Subcutaneous adipose tissue (tissue), 4 donors: ENCODE results near the gene ZBTB42. TPM values are rescaled to one million over a fixed set of nuclear protein-coding genes. Genes with fewer than 3 reads are reported as not detected.

ENCODE experiments used
- CTCF ChIP-seq: fragments of 450-650 bp; IDR thresholded peaks from one replicate; pipeline ENCODE4 v1.5.1; 2016; ENCODE audit warnings: low read depth, mild to moderate bottlenecking, control low read depth, antibody characterized with exemption, moderate library complexity
- total RNA-seq, 4 donors: library from RNA; depleted of rRNA; stranded (reverse); fragments of >200 nt; gene quantifications; one replicate each; pipeline ENCODE4 v1.1.0, GENCODE V29; 2016

The ZBTB42 gene
- total RNA-seq, 4 donors from 2014 or later, result 1.5 to 18.1 (median 3.1) TPM

DNA sequence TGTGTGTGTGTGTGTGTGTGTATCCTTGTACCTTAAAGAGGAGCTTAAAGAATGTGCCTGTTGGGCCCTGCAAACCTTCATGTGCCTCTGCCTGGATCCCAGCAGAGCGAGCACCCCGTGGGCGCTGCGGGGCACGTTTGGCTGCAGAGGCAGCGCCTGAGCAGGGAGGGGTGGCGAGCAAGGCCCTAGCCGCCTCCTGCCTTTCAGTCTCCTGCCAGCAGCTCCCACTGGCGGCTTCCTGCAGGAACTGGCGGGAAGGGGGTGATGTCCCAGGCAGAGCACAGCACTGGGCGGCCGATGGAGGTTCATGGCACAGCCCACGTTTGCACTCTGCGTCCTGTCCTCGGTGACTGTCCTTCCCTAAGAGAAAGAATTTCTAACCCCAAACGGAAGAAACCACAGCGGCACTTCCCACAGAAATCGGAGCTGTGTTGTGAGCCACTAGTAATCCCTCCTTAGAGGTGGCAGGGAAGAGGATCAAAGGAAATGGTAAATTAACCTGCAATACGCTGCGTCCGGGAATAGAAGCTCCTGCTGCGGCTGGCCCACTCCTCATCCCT lies 19.8 kb downstream of the ZBTB42 start:
- no peak for TF ChIP-seq CTCF

DNA sequence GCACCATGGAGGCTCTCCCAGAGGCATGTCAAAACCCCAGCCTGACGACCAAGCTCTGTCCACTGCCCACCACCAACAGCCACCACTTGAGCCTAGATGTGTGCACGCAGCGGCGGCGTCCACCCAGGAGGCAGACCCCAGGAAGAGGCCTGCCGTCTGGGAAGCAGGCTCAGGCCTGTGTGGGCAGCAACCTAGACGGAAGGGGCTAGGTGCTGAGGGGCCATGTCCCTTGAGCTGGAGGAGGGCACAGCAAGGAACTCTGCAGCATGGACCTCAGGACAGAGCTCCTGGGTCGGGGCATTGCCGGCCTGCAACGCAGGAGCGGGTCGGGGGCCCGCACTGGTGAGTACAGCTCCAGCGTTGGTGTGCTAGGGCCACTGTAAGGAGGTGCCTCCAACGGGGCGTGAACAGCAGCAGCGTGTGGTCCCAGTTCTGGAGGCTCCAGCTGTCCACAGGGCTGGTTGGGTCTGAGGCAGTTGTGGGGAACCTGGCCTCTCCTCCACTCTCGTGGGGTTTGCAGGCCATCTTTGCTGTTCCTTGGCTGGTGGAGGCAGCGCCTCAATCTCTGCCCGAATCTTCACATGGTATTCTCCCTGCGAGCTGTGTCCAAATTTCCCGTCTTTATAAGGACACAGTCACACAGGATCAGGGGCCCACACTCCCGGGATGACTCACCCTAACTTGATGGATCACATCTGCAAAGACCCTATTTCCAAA lies 20.5 kb downstream of the ZBTB42 start:
- no peak for TF ChIP-seq CTCF

- no peak for TF ChIP-seq CTCF
Measured at GRCh38 chr14:104821971-104822608, 21.2 kb downstream of the ZBTB42 start.

DNA sequence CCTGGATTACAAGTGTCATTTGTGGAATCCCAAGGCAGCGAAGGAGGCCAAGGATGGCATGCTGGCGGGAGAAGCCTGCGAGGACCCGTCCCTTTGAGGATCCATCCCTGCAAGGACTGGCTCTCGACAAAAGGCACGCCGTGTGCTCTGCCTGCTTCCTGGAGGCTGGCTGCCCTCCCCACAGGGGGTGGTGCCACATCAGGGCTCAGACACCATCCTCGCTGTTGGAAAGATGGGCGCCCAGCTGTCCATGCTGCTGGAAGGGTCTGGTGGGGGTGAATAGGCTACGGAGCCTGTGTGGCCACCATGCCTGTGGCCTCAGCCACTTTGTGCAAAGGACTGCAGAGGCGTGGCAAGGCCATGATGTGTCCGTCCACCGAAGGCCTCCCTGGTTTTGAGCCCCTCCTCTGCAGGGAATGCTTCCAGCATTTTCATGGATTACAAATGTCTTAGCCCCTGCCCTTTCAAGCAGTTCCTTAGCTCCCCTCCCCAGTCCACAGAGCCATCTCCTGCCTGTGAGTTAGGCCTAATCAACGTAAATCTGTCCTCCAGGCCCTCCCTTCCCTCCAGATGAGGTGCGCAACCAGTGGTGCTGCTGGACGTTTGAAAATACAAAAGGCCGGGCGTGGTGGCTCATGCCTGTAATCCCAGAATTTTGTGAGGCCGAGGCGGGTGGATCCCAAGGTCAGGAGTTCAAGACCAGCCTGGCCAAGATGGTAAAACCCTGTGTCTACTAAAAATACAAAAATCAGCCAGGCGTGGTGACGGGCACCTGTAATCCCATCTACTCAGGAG lies 22.1 kb downstream of the ZBTB42 start:
- no peak for TF ChIP-seq CTCF

DNA sequence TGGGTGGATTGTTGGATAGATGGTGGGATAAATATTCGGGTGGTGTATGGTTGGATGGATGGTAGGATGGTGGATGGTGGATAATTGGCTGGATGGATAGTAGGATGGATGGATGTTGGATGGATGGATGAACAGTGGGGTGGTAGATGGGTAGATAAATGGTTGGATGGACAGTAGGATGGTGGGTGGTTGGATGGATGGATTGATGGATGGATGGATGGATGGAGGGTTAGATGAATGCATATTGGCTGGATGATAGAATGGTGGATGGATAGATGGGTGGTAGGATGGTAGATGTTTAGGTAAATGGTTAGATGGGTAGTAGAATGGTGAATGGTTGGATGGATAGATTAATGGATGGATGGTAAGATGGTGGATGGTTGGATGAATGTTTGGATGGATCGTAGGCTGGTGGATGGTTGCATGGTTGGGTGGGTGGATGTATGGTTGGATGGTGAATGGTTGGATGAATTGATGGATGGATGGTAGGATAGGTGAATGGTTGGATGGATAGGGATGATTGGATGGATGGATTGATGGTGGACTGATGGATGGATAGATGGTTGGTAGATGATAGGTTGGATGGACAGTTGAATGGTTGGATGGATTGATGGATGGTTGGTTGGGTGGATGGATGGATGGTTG lies 23.6 kb downstream of the ZBTB42 start:
- TF ChIP-seq CTCF, result no peak

- no peak for TF ChIP-seq CTCF
Measured at GRCh38 chr14:104826189-104826860, 25.4 kb downstream of the ZBTB42 start.
